Fibroblast of mammary gland (primary cell): ENCODE results near the gene VAMP3.

Experiments
- DNase-seq: peaks from one replicate; pipeline ENCODE4 v3.0.0-alpha.2; 2010; ENCODE audit warnings: low read depth
- H3K4me3 ChIP-seq: 2 replicates; pipeline ENCODE4 v1.5.1; 2011; ENCODE audit warnings: low read depth, mild to moderate bottlenecking, low read length, moderate library complexity; ENCODE audit not compliant: control insufficient read depth
- TF ChIP-seq, protein P1 (sequence below): conservative IDR thresholded peaks from 2 replicates; pipeline ENCODE4 v1.5.1; 2011; ENCODE audit warnings: low read depth, low read length, inconsistent platforms; ENCODE audit not compliant: control insufficient read depth, insufficient read depth

Gene VAMP3

DNA sequence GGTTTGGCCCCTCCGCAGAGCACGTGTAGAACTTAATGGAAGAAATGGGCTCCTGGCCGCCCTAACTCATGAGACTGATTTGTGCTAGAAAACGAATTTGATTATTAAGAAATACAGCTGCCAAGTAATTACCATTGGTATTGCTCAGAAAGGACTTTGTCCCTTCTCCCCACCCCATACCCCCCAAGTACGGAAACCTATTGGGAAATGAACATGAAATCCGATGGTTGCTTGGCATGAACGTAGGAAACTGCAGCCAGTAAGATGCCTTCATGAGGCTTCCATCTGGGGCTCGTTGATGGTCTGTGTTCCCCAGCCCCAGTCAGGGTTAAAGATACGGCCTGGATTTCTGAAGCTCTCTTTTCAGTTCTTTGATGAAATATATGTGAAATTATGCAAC is 34.4 kb downstream of the VAMP3 start:
- TF ChIP-seq, protein P1, sequence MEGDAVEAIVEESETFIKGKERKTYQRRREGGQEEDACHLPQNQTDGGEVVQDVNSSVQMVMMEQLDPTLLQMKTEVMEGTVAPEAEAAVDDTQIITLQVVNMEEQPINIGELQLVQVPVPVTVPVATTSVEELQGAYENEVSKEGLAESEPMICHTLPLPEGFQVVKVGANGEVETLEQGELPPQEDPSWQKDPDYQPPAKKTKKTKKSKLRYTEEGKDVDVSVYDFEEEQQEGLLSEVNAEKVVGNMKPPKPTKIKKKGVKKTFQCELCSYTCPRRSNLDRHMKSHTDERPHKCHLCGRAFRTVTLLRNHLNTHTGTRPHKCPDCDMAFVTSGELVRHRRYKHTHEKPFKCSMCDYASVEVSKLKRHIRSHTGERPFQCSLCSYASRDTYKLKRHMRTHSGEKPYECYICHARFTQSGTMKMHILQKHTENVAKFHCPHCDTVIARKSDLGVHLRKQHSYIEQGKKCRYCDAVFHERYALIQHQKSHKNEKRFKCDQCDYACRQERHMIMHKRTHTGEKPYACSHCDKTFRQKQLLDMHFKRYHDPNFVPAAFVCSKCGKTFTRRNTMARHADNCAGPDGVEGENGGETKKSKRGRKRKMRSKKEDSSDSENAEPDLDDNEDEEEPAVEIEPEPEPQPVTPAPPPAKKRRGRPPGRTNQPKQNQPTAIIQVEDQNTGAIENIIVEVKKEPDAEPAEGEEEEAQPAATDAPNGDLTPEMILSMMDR, result no peak
- H3K4me3 ChIP-seq, result no peak overlapping the region
- DNase-seq, result no peak

DNA sequence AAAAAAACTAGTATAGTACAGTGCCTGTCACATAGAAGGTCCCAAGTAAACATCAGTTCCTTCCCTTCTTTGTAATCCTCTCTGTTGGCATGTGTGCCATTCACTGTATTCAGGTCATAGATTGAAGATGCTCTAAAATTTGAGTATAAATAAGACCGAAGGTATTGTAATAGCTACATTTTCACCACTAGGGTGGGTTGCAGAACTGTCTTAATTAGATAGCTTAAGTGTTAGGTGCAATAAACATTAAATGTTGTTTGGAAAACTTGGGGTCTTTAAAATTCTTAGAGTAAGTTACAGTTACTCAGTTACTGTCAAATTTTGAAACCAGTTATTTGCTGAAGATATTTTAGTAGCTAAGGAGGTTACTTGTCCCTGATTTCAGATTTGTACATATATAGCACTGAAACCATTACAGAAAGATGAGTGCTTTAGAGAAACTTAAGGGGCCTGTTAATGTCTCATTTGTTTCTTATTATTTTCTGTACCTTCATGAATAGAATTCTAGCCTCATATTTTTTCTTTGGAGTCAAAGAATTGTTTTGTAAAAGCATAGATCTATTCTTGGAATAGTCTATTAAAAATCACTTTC is 37.3 kb downstream of the VAMP3 start:
- peak; percentile 63 for DNase-seq
- TF ChIP-seq, protein P1, result peak; percentile 58
- no peak overlapping the region for H3K4me3 ChIP-seq

DNA sequence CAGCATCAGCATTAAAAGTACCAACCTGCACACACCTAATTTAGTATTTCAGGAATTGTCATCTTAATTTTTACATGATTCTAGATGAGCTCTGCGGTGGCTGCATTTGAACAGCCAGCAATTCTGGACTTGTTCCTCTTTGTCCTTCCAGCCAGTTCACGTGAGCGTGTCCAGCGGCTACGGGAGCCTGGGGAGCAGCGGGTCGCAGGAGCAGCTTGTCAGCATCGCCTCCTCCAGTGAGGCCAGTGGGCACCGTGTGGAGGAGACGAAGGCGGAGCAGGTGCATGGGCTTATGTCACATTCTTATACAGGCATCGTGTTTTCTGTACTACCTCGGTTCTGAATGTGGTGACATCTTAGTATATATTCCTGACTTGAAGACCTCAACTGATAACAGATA is 38.6 kb downstream of the VAMP3 start:
- no peak for DNase-seq
- TF ChIP-seq, protein P1, result no peak
- no peak overlapping the region for H3K4me3 ChIP-seq

DNA sequence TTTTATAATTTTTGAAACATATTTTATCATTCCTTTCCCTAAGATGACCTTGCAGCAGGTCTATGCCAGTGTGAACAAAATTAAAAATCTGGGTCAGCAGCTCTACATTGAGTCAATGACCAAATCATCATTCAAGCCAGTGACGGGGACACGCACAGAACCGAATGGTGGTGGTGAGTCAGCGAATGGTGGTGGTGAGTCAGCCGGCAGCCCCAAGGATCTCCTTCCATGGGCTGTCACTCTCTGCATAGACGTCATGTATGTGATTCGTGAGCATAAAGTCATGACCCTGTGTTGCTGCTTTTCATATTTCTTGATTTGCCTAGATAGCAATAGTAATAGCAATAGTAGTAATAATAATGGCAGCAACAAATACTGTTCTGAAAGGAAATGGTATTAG is 39.3 kb downstream of the VAMP3 start:
- TF ChIP-seq, protein P1, result no peak
- DNase-seq, result peak; percentile 97
- H3K4me3 ChIP-seq, result no peak overlapping the region

DNA sequence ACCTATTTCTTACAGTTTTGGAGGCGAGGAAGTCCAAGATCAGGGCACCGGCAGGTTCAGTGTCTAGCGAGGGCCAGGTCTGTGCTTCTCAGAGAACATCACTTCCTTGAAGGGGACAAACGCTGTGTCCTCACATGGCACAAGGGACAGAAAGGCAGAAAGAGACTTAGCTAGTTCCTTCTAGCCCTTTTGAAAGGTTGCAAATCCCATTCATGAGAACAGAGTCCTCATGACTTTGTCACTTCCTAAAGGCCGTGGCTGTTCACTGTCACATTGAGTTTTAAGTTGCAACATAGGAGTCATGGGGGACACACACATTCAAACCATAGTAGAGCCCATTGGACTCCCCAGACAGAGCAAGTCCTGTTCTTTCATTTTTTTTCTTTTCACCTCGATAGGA is 40.4 kb downstream of the VAMP3 start:
- TF ChIP-seq, protein P1, result no peak
- DNase-seq, result no peak
- H3K4me3 ChIP-seq, result no peak overlapping the region

DNA sequence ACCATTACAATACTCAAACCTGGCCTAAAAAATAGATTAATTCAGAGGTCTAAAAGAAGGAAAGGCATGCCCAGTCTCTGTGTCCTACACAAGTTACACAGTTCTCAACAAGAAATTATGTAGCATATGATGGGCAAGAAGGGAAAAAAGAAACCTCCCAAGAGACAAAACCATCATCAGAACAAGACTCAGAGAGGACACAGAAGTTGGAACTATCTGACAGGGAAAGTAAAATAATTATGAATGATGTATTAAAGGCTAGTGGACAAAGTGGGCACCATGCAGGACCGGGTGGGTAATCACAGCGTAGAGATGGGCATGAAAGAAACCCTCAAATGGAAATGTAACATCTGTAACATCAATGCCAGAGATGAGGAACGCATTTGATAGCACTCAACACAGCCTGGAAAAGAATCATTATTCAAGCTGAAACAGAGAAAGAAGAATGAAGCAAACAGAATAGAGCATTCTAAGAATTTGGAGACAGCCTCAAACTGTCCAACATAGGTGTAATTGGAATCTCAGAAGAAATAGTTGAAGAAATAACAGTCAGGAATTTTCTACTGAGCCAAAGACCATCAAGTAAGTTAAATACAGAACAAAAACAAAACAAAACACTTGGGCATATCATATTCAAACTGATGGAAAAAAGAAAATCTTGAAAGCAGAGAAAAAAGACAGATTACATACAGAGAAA is 42.7 kb downstream of the VAMP3 start:
- TF ChIP-seq, protein P1, result no peak
- no peak for DNase-seq
- no peak overlapping the region for H3K4me3 ChIP-seq
